Endothelial cell of hepatic sinusoid (primary cell): ENCODE results near the gene ADM.

Source experiments
- in situ Hi-C: cut with HindIII; loops from 2 replicates; pipeline ENCODE4 v1.10.0; 2017; ENCODE audit warnings: low sequenced_read_pairs

The ADM gene

GRCh38 chr11:10326012-10326964 lies 21.4 kb downstream of the ADM start:
- in situ Hi-C loops: no loop called here

GRCh38 chr11:10327254-10327653 lies 22.4 kb downstream of the ADM start:
- in situ Hi-C loops: no loop called here

GRCh38 chr11:10328314-10329098 lies 23.6 kb downstream of the ADM start:
- in situ Hi-C loops: no loop called here

GRCh38 chr11:10329356-10329755 lies 24.5 kb downstream of the ADM start:
- in situ Hi-C loops: no loop called here

GRCh38 chr11:10329935-10330334 lies 25.1 kb downstream of the ADM start:
- in situ Hi-C loops: no loop called here

GRCh38 chr11:10331548-10332289 lies 26.8 kb downstream of the ADM start:
- in situ Hi-C loops: no loop called here

- in situ Hi-C loops: no loop called here
These were observed 28.6 kb downstream of the ADM start for GRCh38 chr11:10333490-10333889.

GRCh38 chr11:10338287-10338686 lies 33.4 kb downstream of the ADM start:
- in situ Hi-C loops: no loop called here

- in situ Hi-C loops: no loop called here
These were observed 43.9 kb downstream of the ADM start for GRCh38 chr11:10348650-10349280.

GRCh38 chr11:10349281-10349665 lies 44.4 kb downstream of the ADM start:
- in situ Hi-C loops: no loop called here

GRCh38 chr11:10349806-10350205 lies 44.9 kb downstream of the ADM start:
- in situ Hi-C loops: no loop called here

GRCh38 chr11:10350334-10350733 lies 45.5 kb downstream of the ADM start:
- in situ Hi-C loops: no loop called here

GRCh38 chr11:10351435-10351764 lies 46.5 kb downstream of the ADM start:
- in situ Hi-C loops: no loop called here

GRCh38 chr11:10351765-10352641 lies 47.1 kb downstream of the ADM start:
- in situ Hi-C loops: no loop called here

- in situ Hi-C loops: no loop called here
These were observed 48.2 kb downstream of the ADM start for GRCh38 chr11:10352921-10353550.

- in situ Hi-C loops: no loop called here
These were observed 49.5 kb downstream of the ADM start for GRCh38 chr11:10354389-10354788.

GRCh38 chr11:10355257-10355661 lies 50.4 kb downstream of the ADM start:
- in situ Hi-C loops: no loop called here

- in situ Hi-C loops: no loop called here
These were observed 51.3 kb downstream of the ADM start for GRCh38 chr11:10356161-10356560.
